HFFc6 (cell line): ENCODE results near the gene HUWE1. TPM values are rescaled to one million over a fixed set of nuclear protein-coding genes. Genes with fewer than 3 reads are reported as not detected.

ENCODE experiments used
- DNase-seq: peaks from one replicate; pipeline ENCODE4 v3.0.0-alpha.2; 2018
- H3K27ac Mint-ChIP-seq: 2 replicates; pipeline ENCODE4 v1.8.0; 2020; ENCODE audit warnings: mild to moderate bottlenecking, mixed read lengths
- H3K27me3 Mint-ChIP-seq: 2 replicates; pipeline ENCODE4 v1.8.0; 2021; ENCODE audit warnings: mild to moderate bottlenecking, moderate library complexity, mixed read lengths; ENCODE audit not compliant: insufficient read depth
- H3K36me3 Mint-ChIP-seq: 2 replicates; pipeline ENCODE4 v1.8.0; 2021; ENCODE audit warnings: low read depth, mixed read lengths
- H3K4me1 Mint-ChIP-seq: 2 replicates; pipeline ENCODE4 v1.8.0; 2020; ENCODE audit warnings: low read depth, mixed read lengths
- H3K4me3 Mint-ChIP-seq: 2 replicates; pipeline ENCODE4 v1.8.0; 2020; ENCODE audit warnings: mild to moderate bottlenecking, moderate library complexity, mixed read lengths
- H3K9me3 Mint-ChIP-seq: 2 replicates; pipeline ENCODE4 v1.8.0; 2020; ENCODE audit warnings: mild to moderate bottlenecking, mixed read lengths
- total RNA-seq, 6 experiments: library from RNA; stranded (reverse); fragmentation: NEBNext Ultra II Directional; extraction: Animal tissue kit (Norgen Biotek cat#: 25700); gene quantifications; 2 replicates in 1 of 6; 3 replicates in 5 of 6; pipeline ENCODE4 v1.2.3, GENCODE V29; 2021
- TF ChIP-seq, protein P1 (sequence below): fragments of 200-600 bp; sonication (generic); IDR thresholded peaks from 2 replicates; pipeline ENCODE4 v1.5.0; 2021; ENCODE audit warnings: antibody characterized with exemption, mild to moderate bottlenecking

The HUWE1 gene
- total RNA-seq, 6 experiments from 2014 or later: 128 to 199 (median 146) TPM

DNA sequence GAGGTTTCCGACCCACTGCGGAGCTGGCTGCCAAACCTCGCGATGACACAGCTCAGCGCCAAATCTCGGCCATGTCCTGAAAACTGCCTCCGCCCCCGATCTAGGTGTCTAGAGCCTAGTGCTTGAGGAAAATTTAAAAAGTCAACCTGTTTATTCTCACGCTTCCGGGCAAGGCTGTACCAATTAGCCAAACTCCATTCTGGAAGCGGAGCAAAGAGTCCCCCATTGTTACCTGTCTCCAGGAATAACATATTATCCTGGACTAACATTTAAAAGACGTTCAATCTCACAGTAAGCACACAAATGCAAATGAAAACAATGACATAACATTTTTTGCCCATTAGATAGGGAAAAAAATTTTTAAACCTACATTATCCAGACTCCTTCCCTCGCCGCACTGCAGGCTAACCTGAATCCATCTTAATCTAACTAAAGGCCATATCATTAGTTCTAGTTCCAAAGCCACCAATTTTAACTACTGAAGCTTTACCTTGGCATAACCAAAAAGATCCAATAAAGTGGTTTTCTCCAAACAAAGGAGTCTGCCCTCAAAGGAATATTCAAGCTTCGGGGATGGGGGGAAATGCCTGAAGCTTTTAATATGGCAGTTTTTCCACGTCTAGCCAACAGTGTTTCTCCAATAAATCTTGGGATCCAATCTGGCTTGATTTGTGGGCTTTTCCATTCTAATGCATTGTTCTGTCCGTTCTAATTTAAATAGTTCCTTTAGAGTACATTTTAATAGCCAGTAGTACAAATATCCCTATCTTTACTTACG lies 1.9 kb downstream of the HUWE1 start:
- TF ChIP-seq, protein P1, sequence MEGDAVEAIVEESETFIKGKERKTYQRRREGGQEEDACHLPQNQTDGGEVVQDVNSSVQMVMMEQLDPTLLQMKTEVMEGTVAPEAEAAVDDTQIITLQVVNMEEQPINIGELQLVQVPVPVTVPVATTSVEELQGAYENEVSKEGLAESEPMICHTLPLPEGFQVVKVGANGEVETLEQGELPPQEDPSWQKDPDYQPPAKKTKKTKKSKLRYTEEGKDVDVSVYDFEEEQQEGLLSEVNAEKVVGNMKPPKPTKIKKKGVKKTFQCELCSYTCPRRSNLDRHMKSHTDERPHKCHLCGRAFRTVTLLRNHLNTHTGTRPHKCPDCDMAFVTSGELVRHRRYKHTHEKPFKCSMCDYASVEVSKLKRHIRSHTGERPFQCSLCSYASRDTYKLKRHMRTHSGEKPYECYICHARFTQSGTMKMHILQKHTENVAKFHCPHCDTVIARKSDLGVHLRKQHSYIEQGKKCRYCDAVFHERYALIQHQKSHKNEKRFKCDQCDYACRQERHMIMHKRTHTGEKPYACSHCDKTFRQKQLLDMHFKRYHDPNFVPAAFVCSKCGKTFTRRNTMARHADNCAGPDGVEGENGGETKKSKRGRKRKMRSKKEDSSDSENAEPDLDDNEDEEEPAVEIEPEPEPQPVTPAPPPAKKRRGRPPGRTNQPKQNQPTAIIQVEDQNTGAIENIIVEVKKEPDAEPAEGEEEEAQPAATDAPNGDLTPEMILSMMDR: no peak
- Mint-ChIP-seq H3K27me3 (peaks cover 2% of the 10 kb centered on the region), H3K27ac (peak overlapping the region; percentile 97), H3K4me3 (peak overlapping the region; percentile 96), H3K9me3 (no peaks in the 10 kb centered on the region), H3K36me3 (peaks cover 14% of the 10 kb centered on the region), H3K4me1 (peaks cover 23% of the 10 kb centered on the region)
- DNase-seq: no peak

GRCh38 chrX:53683556-53684414 lies 2.7 kb downstream of the HUWE1 start:
- H3K9me3 Mint-ChIP-seq: no peaks in the 10 kb centered on the region
- peaks cover 18% of the 10 kb centered on the region for H3K36me3 Mint-ChIP-seq
- TF ChIP-seq, protein P1: no peak
- no peaks in the 10 kb centered on the region; the same call in none of the 2 replicates for H3K27me3 Mint-ChIP-seq
- peak overlapping the region; percentile 96 for H3K4me3 Mint-ChIP-seq
- H3K4me1 Mint-ChIP-seq: peaks cover 26% of the 10 kb centered on the region
- peak overlapping the region; percentile 97 for H3K27ac Mint-ChIP-seq
- DNase-seq: peak; percentile 97

DNA sequence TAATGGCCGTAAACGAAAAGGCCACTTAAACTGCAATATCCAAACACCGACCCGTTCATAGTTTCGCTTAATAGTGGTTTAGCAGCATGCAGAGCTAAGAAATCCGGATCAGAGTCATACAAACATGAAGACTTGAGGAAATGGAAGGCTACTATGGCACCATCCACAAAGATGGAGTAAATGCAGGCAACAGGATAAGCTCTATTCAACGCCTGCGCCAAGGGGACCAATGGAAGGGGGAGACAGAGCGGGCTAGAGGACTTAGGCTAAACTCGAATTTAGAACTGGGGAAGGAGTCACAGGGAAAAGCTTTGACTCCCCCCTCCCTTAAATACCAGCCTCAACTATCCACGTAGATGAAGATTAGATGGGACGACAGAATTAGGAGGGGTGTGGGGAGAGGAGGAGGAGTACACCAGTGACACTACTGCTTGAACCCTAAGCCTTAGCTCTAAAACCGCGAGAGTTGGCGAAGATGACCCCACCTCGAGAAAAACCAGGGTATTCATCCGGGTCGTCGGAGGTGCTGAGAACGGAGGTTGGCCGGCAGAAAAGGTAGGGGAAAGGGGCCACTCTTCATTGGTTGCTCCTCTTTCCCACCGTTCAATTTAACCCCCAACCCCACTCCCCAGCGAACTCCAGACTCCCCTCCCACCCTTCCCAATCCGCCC lies 3.5 kb downstream of the HUWE1 start:
- TF ChIP-seq, protein P1: no peak
- Mint-ChIP-seq H3K27me3 (no peaks in the 10 kb centered on the region; the same call in none of the 2 replicates), H3K9me3 (no peaks in the 10 kb centered on the region), H3K27ac (peak overlapping the region; percentile 97), H3K4me3 (peak overlapping the region; percentile 96), H3K4me1 (peaks cover 34% of the 10 kb centered on the region), H3K36me3 (peaks cover 20% of the 10 kb centered on the region)
- DNase-seq: peak; percentile 50

GRCh38 chrX:53681661-53682060 lies 4.9 kb downstream of the HUWE1 start:
- Mint-ChIP-seq H3K27me3 (no peaks in the 10 kb centered on the region; the same call in none of the 2 replicates), H3K27ac (peak overlapping the region; percentile 48; the same call in 1 of the 2 replicates), H3K36me3 (peaks cover 20% of the 10 kb centered on the region), H3K4me1 (peaks cover 30% of the 10 kb centered on the region), H3K4me3 (peak overlapping the region; percentile 96), H3K9me3 (no peaks in the 10 kb centered on the region)
- no peak for DNase-seq
- TF ChIP-seq, protein P1: no peak

- TF ChIP-seq, protein P1: peak; percentile 53
Observed at GRCh38 chrX:53678667-53679066, 7.9 kb downstream of the HUWE1 start.

More at GRCh38 chrX:53678667-53679066, 7.9 kb downstream of the HUWE1 start:
- Mint-ChIP-seq H3K4me3 (no peak overlapping the region), H3K9me3 (no peaks in the 10 kb centered on the region), H3K27ac (no peak overlapping the region), H3K36me3 (peaks cover 26% of the 10 kb centered on the region), H3K4me1 (peaks cover 52% of the 10 kb centered on the region), H3K27me3 (no peaks in the 10 kb centered on the region; the same call in 1 of the 2 replicates)
- no peak for DNase-seq
